M059J (cell line): ENCODE data around the gene DHRS7B. TPM values are rescaled to one million over a fixed set of nuclear protein-coding genes. Genes with fewer than 3 reads are reported as not detected.
"Not testable (repeated sequence)": the region's sequence is repeated elsewhere in the genome, so short reads cannot be mapped to it uniquely, and the experiment has no call there.

Experiments used
- DNase-seq: peaks from one replicate; pipeline ENCODE4 v3.0.0-alpha.2; 2012; ENCODE audit warnings: low read depth
- total RNA-seq: library from RNA; depleted of rRNA; stranded (reverse); fragments of >200 nt; shearing (Covaris generic); gene quantifications from 2 replicates; pipeline ENCODE4 v1.2.3, GENCODE V29; 2014

Gene DHRS7B
- total RNA-seq, 1 experiment from 2014 or later = 26.2 TPM

DNA sequence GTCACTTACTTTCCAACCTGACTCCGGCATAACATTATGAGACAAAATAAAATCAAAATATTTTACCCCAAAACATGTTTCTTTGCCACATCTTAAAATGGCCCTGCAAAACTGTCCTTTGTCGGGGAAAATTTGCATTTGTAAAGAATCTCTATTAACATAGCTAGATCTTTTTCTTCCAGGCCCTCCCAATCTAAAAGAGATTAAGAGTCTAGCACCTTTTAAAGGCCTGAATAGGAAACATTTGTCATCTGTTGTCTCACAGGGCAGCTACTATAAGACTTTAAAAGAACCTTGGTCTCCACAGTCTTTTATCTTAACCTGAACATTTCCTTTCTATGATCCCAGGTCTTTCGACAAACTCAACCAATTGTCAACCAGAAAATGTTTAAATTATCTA, 18.1 kb upstream of the DHRS7B start:
- DNase-seq = no peak

DNA sequence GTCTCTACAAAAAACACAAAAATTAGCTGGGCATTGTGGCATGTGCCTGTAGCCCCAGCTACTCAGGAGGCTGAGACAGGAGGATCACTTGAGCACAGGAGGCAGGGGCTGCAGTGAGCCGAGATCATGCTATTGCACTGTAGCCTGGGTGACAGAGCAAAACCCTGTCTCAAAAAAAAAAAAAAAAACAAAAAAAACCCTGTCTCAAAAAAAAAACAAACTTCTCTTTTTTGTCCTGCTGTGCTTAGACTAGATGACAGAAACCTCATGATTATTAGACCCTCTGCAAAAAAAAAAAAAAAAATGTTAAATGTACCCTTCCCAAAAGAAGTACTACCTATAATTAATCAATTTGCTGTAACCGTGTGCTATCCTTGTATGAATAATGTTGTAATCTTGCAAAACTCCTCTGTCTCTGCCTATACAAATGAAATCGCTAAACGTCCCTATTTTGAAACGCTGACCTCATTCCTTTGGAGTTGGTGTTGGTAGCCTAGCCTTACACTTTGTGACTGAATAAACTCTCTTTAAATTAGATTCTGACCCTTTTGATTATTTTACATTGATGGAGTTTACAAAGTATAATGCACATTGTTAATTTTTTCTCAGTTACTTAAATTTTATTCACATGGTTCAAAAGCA, 13.6 kb upstream of the DHRS7B start:
- no peak for DNase-seq

DNA sequence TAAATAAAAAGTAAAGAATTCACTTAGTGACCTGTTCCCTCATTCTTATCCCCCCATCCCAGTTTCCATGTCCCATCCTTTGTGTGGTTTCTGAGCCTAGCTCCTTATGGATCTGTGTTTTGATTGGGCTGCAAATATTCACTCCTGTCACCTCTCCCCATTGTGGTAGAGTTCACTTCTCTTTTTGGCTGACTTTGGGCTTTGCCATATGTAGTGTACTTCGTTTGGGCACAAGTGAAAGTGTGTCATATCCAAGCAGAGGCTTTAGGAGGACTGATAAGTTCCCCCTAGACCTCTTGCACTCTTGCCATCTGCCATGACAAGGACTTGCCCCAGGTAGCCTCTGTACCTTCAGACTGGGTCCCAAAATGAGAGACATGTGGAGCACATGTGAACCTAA, 13.0 kb upstream of the DHRS7B start:
- DNase-seq = no peak

DNA sequence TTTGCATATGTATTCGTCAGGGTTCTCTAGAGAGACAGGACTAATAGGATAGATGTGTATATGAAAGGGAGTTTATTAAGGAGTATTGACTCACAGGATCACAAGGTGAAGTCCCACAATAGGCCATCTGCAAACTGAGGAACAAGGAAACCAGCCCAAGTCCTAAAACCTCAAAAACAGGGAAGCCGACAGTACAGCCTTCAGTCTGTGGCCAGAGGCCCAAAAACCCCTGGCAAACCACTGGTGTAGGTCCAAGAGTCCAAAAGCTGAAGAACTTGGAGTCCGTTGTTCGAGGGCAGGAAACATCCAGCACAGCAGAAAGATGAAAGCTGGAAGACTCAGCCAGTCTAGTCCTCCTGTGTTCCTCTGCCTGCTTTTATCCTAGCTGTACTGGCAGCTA, 12.0 kb upstream of the DHRS7B start:
- DNase-seq = not testable (repeated sequence)

DNA sequence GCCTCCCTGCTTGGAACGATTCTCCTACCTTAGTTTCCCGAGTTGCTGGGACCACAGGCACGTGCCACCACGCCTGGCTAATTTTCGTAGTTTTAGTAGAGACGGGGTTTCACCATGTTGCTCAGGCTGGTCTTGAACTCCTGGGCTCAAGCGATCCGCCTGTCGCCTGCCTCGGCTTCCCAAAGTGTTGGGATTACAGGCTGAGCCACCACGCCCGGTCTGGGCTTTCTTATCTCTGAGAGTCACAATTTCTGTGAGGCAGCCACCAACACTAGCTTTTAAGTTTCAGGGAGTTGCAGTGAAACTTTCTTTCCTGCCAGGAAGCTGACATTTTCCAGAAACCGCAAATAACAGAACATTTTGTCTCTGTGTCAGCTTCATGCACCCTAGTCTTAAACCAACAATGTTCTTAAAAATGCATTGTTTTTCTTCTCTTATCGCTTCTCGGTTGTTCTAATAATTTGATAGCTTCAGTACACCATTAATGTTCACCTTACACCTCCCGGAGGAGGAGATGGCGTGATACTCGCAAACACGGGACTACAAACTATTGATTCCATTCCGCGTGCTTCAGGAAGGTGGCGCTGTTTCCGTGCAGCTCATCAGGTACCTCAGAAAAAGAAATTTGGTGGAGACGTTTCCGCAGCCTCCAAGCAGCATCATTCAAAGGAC, 7.4 kb upstream of the DHRS7B start:
- DNase-seq = peak; percentile 65

DNA sequence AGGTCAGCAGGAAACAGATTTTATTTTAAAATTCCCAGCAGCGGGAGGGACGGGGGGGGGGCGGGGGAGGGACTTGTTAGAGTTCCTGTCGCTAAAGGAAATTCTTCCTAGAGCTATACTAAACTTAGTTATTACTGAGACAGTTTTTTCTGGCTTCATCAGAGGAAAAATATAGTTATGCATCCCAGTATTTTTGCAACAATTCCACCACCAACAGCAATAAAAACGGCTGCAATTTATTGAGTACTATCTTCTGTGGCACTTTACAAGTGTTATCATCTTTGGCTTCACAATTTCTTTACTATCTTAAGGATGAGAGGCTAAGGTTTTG, 6.9 kb upstream of the DHRS7B start:
- DNase-seq = no peak

DNA sequence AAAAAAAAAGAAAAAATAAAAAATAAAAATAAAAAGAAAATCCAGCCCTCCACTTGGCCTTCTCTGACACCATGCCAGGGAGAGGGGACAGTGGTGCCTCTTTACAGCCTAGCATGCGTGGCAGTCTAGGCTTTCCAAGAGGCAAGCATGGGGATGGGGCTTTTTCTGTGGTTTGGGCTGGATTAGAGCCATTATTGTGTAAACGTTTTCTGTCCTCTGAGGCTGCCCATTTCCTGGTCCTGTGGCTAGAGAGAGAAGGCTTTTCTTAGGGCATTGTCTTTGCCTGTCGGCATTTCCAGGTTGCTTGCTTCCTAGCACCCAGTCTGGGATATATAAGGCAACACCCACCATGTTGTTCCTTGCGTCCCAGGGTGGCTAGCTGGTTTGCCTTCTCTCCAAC, 2.7 kb upstream of the DHRS7B start:
- peak; percentile 36 for DNase-seq

DNA sequence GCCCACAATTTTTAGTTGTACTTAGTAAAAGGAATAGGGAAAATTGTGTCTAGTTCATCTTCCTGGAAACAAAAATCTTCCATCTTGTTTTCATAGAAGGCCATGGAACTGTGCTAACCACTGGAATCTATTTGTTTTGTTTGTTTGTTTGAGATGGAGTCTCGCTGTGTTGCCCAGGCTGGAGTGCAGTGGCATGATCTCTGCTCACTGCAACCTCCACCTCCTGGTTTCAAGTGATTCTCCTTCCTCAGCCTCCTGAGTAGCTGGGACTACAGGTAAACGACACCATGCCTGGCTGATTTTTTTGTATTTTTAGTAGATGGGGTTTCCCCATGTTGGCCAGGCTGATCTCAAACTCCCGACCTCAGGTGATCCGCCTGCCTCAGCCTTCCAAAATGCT, 2.2 kb upstream of the DHRS7B start:
- not testable (repeated sequence) for DNase-seq

DNA sequence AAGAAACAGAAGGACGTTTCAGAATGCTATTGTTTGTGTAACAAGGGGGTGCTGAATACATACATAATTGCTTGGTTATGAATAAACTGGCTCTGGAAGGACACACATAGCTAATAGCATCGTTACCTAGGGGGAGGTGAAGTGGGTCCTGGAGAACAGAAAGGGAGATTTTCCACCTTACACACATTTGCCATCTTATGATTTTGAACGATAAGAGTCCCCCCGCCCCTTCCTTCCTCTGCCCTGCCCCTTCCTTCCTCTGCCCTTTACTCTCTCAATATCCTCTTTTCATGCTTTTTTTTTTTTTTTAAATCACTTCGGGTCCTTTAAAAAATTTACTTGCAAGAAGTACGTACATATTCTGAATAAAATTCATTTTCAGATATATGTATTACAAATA, 902 bp upstream of the DHRS7B start:
- DNase-seq = no peak

DNA sequence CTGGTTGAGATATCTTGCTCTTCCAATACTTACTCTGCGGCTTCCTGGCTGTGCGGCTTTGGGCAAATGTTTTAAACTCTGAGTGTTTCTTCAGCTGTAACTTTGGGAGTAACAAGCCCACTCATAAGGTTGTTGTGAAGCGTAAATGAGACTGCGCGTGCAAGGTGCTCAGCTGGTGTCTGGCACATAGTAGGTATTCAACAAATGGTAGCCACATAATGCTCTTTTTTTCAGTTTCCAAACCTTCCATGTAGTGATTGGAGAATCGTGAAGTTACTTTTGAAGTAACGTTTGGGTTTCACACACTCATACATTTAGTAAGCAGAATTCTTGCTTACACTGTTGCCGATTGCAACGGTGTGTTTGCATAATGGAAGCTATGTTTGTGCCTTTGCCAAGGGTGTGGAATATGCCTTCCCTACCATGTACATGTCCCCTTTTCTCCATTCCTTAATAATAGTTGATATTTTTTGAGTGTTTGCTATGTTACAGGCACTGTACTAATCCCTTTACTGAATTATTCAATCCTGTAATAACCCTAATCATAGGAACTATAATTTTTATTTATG, 829 bp downstream of the DHRS7B start:
- DNase-seq = peak; percentile 3

DNA sequence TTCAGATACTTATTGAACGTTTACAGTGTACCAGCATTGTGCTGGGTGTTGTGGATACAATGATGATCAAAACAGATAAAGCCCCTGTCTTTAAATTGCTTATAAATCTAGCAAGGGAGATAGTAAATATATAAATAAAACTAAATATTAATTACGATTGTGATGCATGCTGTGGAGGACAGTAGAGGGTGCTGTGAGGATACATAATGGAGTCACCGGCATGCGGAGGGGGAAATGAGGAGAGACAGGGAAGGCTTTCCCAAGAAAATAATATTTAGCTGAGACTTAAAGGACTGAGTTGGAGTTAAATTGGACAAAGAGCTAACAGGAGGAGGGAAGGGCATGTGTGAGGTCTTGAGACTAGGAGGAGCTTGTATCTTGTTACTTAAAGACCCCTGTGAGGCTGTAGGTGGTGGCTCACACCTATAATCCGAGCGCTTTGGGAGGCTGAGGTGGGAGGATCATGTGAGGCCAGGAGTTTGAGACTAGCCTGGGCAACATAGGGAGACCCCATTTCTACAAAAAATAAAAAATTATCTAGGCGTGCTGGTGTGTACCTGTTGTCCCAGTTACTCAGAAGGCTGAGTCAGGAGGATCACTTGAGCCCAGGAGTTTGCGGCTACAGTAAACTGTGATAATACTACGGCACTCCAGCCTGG, 2.4 kb downstream of the DHRS7B start:
- DNase-seq = peak; percentile 15

DNA sequence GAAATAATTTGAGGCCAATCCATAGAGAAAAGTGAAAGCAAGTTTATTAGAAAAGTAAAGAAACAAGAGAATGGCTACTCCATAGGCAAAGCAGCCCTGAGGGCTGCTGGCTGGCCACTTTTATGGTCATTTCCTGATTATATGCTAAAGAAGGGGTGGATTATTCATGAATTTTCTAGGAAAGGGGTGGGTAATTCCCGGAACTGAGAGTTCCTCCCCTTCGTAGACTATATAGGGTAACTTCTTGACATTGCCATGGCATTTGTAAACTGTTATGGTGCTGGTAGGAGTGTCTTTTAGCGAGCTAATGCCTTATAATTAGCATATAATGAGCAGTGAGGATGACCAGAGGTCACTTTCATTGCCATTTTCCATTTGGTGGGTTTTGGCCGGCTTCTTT, 4.4 kb downstream of the DHRS7B start:
- no peak for DNase-seq

DNA sequence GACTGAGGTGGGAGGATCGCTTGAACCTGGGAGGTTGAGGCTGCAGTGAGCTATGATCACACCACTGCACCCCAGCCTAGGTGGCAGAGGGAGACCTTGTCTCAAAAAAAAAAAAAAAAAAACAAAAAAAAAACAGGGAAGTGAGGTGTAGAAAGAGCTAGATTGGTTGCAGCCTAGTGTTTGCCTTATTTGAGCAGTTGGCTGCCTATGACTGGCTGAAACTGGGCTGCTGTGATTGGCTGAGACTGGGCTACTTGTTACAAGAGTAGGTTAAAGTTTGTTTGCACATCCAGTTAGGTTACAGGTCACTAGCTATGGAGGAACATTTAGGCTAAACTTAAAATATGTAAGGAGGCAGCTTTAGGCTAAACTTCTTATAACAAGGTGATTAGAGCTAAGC, 5.7 kb downstream of the DHRS7B start:
- no peak for DNase-seq

DNA sequence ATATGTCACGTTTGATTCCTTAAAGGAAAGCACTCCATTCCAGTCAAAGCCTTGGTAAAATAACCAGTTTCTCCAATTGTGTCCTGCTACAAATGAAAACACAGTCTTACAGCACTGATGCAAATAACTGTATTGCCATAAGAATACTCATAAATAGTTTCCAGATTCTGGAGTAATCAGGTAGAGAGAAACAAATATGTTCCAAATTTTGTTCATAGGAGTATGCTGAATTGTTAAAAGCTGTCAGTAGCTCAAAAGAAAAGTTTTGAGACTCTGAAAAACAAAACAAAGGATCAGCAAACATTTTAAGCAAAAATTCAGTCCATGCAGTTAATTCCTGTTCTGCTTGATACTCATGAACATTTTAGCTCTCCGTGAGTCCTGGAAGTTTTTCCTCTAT, 7.8 kb downstream of the DHRS7B start:
- DNase-seq = no peak

DNA sequence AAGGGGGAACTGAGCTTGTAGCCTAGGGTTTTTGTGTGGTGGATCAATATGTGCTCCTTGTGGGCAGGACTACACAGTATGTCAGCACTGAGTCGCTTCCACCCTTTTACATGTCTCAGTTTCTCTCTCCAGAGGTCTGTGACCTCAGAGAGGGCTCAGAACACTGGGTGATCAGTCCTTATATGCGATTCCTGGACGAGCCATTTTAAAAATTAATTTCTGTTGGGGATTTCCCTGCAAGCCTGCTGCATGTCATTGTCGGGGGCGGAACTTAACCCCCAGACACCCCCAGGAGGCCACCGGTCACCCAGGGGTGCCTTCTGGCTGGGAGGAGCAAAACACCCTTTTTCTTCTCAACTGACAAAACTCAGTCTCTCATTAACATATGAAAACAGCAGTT, 14.1 kb downstream of the DHRS7B start:
- no peak for DNase-seq

DNA sequence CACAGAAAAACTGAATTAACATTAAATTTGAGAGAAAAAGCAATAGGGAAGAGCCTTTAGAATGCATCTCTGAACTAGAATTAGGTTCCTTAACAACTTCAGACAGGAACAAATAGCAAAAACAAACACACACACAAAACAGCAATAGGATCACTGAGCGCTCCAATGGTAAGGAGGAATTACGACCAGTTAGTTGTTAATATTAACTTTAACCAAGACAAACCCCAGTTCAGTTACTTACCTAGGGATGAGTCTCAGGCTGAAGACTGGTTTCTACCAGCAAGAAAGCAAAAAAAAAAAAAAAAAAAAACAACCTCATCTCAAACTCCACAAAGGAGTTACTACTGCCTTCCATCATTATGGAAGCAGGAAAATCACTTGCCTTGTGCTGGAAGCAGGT, 14.6 kb downstream of the DHRS7B start:
- no peak for DNase-seq

DNA sequence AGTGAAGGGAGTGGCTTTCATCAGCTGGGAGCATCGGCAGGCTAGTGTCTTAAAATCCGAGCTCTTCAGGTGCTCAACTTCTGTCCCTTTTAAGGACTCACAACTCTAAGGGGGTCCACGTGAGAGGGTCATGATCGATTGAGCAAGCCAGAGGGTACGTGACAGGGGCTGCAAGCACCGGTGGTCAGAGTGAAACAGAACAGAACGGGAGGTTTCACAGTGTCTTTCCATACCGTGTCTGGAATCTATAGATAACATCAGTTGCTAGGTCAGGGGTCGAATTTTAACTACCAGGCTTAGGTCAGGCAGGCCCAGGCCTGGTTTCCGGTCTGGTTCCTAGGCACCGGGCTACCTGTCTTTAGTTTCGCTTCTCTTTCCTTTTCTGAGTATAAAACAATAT, 15.3 kb downstream of the DHRS7B start:
- DNase-seq = not testable (repeated sequence)

DNA sequence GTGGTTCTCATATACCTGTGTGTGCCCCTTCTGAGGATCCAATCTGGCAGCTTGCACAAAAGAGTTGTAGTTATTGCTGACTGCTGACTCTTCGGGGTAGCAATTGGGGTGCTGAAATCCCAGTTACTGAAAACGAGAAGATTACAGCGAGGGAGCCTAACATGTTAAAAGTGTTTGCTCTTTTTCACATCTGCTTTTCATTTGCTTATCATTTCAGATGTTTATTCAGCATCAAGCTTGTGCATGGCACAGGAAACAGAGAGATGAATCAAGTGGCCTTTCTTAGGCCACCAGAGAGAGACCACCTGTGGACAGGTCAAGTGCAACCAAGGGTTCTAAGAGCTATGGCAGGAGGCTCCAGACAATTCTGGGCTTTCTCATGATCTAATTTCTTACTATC, 16.9 kb downstream of the DHRS7B start:
- no peak for DNase-seq

DNA sequence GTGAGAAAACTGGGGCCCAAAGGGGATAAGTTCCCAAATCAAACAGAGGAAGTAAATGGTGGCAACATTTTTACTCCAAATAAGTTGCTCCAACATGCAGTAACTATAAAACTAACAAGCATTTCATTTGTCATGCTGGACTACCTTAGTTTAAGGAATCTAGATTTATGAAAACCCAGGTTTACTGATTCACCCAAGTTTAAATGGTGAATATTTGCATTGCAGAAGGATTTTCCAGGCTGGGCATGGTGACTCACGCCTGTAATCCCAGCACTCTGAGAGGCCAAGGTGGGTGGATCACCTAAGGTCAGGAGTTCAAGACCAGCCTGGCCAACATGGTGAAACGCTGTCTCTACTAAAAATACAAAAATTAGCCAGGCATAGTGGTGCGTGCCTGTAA, 17.5 kb downstream of the DHRS7B start:
- peak; percentile 4 for DNase-seq

DNA sequence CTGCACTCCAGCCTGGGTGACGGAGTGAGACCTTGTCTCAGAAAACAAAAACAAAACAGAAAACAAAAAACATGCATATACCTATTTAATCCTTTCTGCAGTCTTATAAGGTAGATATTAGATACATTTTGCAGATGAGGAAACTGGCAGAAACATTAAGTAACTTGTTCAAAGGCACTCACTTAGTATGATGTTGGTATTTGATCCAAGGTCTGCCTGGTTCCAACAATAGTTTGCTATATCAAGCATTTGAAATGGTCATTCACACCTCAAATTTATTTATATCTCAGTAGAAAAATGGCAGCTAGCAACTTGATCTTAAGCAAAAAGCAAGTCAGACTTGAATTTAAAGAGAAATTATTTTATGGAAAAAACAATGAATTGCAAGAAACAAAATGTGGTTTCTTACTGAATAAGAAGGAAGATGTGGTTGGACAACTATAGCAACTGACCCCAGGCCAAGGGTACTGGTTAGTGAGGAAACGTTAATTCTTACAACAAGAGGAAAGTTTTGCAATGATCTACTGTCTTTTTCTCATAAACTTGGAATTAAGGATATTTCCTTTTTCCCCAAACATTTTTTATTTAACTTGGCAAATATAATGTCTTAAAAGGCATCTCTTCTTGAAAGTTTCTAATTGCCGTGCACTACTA, 19.7 kb downstream of the DHRS7B start:
- no peak for DNase-seq

DNA sequence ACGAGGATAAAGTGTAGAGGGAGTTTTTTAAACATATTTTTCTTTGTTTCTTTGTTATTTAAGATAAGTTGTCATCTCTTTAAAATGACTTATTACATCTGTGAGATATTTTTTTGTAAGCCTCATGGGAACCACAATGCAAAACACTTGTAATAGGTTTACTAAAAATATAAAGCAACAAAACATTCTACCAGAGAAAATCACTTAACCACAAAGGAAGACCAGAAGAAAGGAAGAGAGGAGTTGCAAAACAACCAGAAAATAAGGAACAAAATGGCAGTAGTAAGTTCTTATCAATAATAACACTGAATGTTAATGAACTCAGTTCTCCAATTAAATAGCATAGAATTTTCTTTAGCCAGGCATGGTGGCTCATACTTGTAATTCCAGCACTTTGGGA, 22.9 kb downstream of the DHRS7B start:
- DNase-seq = no peak

DNA sequence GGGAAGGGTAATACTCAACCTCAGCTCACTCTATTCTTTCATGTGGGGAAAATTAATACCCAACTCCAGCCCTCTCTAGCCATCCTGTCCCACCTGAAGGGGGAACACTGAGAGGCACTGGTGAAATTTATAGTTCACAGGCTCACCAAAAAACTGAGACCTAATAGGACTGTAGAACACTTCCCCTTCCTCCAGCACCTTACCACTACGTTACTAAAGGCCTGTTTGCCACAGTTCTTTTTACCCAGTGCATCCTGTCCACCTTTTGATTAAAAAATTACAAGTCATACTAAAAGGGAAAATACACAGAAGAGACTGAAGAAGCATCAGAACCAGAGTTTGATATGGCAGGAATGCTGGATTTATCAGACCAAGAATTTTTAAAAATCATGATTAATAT, 26.0 kb downstream of the DHRS7B start:
- DNase-seq = no peak
